Neural crest cell (in vitro differentiated cells): ENCODE data around the gene CGB2. TPM values are rescaled to one million over a fixed set of nuclear protein-coding genes. Genes with fewer than 3 reads are reported as not detected.
A peak's percentile ranks its signal among the peaks of the same experiment; 100 is the strongest.

Experiments
- DNase-seq: peaks from one replicate; pipeline ENCODE4 v3.0.0; 2021; ENCODE audit warnings: low read depth, mixed read lengths, low spot score
- H3K27ac Mint-ChIP-seq: one replicate; pipeline ENCODE4 v1.8.0; 2021; ENCODE audit warnings: mild to moderate bottlenecking, mixed read lengths; ENCODE audit not compliant: unreplicated experiment
- H3K27me3 Mint-ChIP-seq: 2 replicates; pipeline ENCODE4 v1.8.0; 2021; ENCODE audit warnings: low read depth, mild to moderate bottlenecking, mixed read lengths
- H3K36me3 Mint-ChIP-seq: 2 replicates; pipeline ENCODE4 v1.8.0; 2021; ENCODE audit warnings: low read depth, mild to moderate bottlenecking, mixed read lengths
- H3K4me1 Mint-ChIP-seq: 2 replicates; pipeline ENCODE4 v1.8.0; 2021; ENCODE audit warnings: mixed read lengths
- H3K4me3 Mint-ChIP-seq: one replicate; pipeline ENCODE4 v1.8.0; 2021; ENCODE audit warnings: mild to moderate bottlenecking, mixed read lengths
- H3K9me3 Mint-ChIP-seq: 2 replicates; pipeline ENCODE4 v1.8.0; 2021; ENCODE audit warnings: mixed read lengths
- total RNA-seq: library from RNA; stranded (reverse); gene quantifications from 2 replicates; pipeline ENCODE4 v1.2.1, GENCODE V29; 2021
- TF ChIP-seq, protein P1 (sequence below): fragments of 200-600 bp; sonication (generic); conservative IDR thresholded peaks from 2 replicates; pipeline ENCODE4 v1.5.0; 2021; ENCODE audit warnings: antibody characterized with exemption, mild to moderate bottlenecking

The CGB2 gene
- total RNA-seq, 1 donor from 2014 or later: not detected

DNA sequence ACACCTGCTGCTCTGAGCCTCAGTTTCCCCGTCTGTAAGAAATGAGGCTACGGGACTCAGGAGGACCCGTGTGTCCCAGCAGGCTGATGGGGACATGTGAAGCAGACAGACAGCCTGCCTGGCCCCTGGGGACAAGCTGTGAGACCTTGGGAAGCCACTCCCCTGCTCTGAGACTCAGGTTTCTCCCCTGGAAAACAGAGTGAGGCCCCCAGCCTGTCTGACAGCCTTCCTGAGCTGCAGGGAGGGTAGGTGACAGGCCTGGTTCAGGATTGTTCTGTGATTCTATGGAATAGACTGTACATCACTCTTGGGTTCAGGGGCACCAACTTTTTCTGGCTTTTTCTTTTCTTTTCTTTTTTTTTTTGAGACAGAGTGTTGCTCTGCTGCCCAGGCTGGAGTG lies 35.9 kb downstream of the CGB2 start:
- Mint-ChIP-seq H3K9me3 (peaks cover 13% of the 10 kb centered on the region), H3K4me3 (no peak overlapping the region), H3K4me1 (no peaks in the 10 kb centered on the region), H3K27me3 (peaks cover 86% of the 10 kb centered on the region), H3K27ac (no peak overlapping the region), H3K36me3 (no peaks in the 10 kb centered on the region)
- TF ChIP-seq, protein P1, sequence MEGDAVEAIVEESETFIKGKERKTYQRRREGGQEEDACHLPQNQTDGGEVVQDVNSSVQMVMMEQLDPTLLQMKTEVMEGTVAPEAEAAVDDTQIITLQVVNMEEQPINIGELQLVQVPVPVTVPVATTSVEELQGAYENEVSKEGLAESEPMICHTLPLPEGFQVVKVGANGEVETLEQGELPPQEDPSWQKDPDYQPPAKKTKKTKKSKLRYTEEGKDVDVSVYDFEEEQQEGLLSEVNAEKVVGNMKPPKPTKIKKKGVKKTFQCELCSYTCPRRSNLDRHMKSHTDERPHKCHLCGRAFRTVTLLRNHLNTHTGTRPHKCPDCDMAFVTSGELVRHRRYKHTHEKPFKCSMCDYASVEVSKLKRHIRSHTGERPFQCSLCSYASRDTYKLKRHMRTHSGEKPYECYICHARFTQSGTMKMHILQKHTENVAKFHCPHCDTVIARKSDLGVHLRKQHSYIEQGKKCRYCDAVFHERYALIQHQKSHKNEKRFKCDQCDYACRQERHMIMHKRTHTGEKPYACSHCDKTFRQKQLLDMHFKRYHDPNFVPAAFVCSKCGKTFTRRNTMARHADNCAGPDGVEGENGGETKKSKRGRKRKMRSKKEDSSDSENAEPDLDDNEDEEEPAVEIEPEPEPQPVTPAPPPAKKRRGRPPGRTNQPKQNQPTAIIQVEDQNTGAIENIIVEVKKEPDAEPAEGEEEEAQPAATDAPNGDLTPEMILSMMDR: no peak
- DNase-seq: no peak

DNA sequence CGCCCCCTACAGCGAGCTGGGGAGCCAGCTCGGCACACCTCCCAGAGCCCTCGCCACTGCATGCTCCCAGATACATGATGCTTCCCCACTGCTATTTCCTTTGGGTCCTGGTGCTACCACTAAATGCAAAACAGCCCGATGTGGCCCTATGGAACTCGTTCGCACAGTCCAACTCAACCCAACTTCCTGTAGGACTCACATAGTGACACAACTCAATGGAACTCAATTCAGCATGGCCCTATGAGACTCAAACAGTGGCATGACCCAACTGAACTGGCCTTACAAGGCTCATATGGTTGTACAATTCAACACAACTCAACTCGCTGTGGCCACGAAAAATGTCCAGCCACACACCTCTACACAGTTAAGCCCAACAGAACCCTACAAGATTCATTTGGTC lies 37.3 kb downstream of the CGB2 start:
- DNase-seq: no peak
- no peaks in the 10 kb centered on the region for H3K36me3 Mint-ChIP-seq
- TF ChIP-seq, protein P1: no peak
- H3K27ac Mint-ChIP-seq: no peak overlapping the region
- H3K4me1 Mint-ChIP-seq: peaks cover 5% of the 10 kb centered on the region
- peaks cover 13% of the 10 kb centered on the region for H3K9me3 Mint-ChIP-seq
- H3K27me3 Mint-ChIP-seq: peaks cover 89% of the 10 kb centered on the region
- H3K4me3 Mint-ChIP-seq: no peak overlapping the region

DNA sequence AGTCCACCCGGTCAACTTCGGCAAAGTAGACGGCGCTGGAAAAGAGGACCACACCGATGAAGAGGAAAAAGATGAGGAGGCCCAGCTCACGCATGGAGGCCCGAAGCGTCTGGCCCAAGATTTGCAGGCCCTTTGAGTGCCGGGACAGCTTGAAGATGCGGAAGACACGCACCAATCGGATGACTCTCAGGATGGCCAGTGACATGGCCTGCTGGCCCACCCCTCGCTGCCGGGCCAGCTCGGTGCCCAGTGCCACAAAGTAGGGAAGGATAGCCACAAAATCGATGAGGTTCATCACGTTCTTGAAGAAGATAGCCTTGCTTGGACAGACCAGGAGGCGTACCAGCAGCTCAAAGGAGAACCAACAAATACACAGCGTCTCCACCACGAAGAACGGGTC lies 38.7 kb downstream of the CGB2 start:
- H3K27ac Mint-ChIP-seq: no peak overlapping the region
- H3K36me3 Mint-ChIP-seq: no peaks in the 10 kb centered on the region
- H3K9me3 Mint-ChIP-seq: peaks cover 13% of the 10 kb centered on the region
- peaks cover 90% of the 10 kb centered on the region for H3K27me3 Mint-ChIP-seq
- no peak for DNase-seq
- TF ChIP-seq, protein P1: no peak
- no peak overlapping the region for H3K4me3 Mint-ChIP-seq
- H3K4me1 Mint-ChIP-seq: peaks cover 5% of the 10 kb centered on the region

DNA sequence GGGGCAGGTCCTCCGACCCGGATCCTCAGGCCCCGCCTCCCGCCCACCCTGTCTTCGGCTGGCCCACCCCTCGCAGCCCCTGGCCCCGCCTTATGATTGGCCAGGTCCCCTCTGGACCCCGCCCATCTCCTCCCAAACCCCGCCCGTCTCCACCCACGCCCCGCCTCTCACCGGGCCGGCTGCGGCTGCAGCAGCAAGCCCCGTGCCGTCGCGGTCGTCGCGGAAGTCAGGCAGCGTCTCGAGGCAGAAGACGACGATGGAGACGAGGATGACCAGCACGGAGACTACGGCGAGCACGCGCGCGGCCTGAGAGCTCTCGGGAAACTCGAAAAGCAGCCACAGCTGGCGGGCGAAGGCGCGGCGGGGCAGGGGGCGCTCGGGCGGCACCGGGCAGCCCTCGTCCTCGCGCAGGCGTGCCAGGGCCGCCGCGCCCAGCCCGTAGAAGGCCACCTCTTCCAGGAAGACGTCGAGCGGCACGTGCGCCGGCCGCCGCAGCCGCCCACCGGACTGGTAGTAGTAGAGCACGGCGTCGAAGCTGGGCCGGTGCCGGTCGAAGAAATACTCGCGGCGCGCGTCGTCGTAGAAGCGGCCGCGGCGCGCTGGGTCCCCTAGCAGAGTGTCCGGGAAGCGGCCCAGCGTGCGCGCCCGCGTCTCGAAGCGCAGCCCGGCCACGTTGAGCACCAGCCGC lies 40.3 kb downstream of the CGB2 start:
- TF ChIP-seq, protein P1: no peak
- H3K36me3 Mint-ChIP-seq: no peaks in the 10 kb centered on the region
- peak; percentile 46 for DNase-seq
- H3K4me1 Mint-ChIP-seq: peaks cover 5% of the 10 kb centered on the region
- H3K9me3 Mint-ChIP-seq: peaks cover 13% of the 10 kb centered on the region
- no peak overlapping the region for H3K4me3 Mint-ChIP-seq
- H3K27me3 Mint-ChIP-seq: peaks cover 78% of the 10 kb centered on the region
- no peak overlapping the region for H3K27ac Mint-ChIP-seq

DNA sequence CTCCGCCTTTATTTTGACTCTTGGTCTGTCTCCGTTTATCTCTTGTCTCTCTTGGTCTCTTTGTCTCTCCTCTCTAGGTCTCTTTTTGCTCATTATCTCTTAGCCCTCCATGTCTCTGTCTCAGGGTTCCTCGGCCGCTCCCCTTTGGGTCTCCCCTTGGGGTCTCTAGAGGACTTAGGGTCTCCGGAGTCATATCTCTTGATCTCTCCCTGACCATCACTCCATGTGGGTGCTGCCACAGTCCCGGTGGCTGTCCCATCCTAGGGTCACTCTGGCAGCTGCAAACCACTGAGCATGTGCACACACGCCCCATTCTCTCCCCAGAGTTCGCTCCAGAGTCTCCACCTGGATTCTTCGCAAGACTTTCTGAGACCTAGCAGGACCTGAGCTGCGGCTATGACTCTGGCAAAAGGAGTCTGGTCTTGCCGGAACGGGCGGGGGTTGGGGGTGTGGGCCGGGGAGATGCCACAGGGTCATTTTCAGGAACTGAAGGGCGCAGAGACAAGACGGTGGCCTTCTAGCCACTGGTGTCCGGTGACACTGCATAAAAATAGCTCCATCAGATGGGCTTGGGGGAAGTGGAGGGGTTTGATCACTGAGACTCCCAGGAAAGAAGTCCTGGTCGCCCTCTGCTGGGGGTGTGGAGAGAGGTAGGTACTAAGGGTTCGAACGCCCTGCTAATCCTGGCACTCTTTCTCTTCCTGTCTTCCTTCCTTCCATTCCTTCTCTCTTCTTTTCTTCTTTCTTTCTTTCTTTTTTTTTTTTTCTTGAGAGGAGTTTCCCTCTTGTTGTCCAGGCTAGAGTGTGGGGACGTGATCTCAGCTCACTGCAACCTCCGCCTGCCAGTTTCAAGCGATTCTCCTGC lies 42.1 kb downstream of the CGB2 start:
- no peak for DNase-seq
- no peak overlapping the region for H3K27ac Mint-ChIP-seq

More for the DNA sequence above, 42.1 kb downstream of the CGB2 start:
- H3K4me1 Mint-ChIP-seq: peaks cover 5% of the 10 kb centered on the region
- H3K9me3 Mint-ChIP-seq: peaks cover 13% of the 10 kb centered on the region
- TF ChIP-seq, protein P1: peak; percentile 27
- H3K27me3 Mint-ChIP-seq: peaks cover 61% of the 10 kb centered on the region
- no peaks in the 10 kb centered on the region for H3K36me3 Mint-ChIP-seq
- no peak overlapping the region for H3K4me3 Mint-ChIP-seq
